Brain microvascular endothelial cell (primary cell): Measurements from ENCODE around the gene FNTB.

ENCODE experiments used
- DNase-seq: peaks from one replicate; pipeline ENCODE4 v3.0.0-alpha.2; 2020
- H3K27ac ChIP-seq: fragments of 250-450 bp; sonication (Bioruptor Pico); 2 replicates; pipeline ENCODE4 v1.5.1; 2020; ENCODE audit warnings: mild to moderate bottlenecking, moderate library complexity
- H3K27me3 ChIP-seq: fragments of 250-450 bp; sonication (Bioruptor Pico); replicated peaks from 2 replicates; pipeline ENCODE4 v1.5.1; 2020; ENCODE audit warnings: mild to moderate bottlenecking
- H3K36me3 ChIP-seq: fragments of 250-450 bp; sonication (Bioruptor Pico); replicated peaks from 2 replicates; pipeline ENCODE4 v1.5.1; 2020; ENCODE audit warnings: mild to moderate bottlenecking
- H3K4me3 ChIP-seq: 2 replicates; pipeline ENCODE4 v1.5.1; 2011; ENCODE audit warnings: low read depth, mild to moderate bottlenecking, control low read depth, low read length, moderate library complexity
- in situ Hi-C: cut with HindIII; loops from 2 replicates; pipeline ENCODE4 v1.10.0; 2017; ENCODE audit warnings: low sequenced_read_pairs, low pct_ligation_motif_present
- TF ChIP-seq, protein P1 (sequence below): IDR thresholded peaks from 2 replicates; pipeline ENCODE4 v1.5.1; 2011; ENCODE audit warnings: low read depth, mild to moderate bottlenecking, moderate library complexity, low read length, control low read depth, inconsistent platforms; ENCODE audit errors: missing control alignments

The FNTB gene

DNA sequence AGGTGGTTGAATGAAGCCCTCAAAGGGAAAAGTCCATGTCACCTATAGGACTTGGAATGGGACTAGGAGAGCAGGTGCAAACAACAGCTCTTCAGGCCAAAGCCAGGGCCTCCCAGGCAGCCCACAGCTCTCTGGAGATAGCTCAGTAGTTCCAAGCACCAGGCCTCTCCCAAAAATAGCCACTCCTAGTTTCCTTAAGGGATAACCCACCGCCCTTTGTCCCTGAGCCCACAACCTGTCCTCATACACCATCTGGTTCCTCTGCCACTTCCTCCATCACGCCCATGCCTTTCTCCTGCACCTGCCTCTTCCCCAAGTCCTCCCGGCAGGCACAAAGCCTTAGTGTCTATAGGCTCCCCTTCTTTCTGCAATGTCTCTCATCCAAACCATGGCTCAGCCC, 16.7 kb upstream of the FNTB start:
- TF ChIP-seq, protein P1, sequence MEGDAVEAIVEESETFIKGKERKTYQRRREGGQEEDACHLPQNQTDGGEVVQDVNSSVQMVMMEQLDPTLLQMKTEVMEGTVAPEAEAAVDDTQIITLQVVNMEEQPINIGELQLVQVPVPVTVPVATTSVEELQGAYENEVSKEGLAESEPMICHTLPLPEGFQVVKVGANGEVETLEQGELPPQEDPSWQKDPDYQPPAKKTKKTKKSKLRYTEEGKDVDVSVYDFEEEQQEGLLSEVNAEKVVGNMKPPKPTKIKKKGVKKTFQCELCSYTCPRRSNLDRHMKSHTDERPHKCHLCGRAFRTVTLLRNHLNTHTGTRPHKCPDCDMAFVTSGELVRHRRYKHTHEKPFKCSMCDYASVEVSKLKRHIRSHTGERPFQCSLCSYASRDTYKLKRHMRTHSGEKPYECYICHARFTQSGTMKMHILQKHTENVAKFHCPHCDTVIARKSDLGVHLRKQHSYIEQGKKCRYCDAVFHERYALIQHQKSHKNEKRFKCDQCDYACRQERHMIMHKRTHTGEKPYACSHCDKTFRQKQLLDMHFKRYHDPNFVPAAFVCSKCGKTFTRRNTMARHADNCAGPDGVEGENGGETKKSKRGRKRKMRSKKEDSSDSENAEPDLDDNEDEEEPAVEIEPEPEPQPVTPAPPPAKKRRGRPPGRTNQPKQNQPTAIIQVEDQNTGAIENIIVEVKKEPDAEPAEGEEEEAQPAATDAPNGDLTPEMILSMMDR: no peak
- in situ Hi-C loops: no loop called here
- DNase-seq: no peak
- Histone ChIP-seq H3K27ac (no peak overlapping the region), H3K27me3 (no peaks in the 10 kb centered on the region), H3K36me3 (no peaks in the 10 kb centered on the region), H3K4me3 (no peak overlapping the region)

DNA sequence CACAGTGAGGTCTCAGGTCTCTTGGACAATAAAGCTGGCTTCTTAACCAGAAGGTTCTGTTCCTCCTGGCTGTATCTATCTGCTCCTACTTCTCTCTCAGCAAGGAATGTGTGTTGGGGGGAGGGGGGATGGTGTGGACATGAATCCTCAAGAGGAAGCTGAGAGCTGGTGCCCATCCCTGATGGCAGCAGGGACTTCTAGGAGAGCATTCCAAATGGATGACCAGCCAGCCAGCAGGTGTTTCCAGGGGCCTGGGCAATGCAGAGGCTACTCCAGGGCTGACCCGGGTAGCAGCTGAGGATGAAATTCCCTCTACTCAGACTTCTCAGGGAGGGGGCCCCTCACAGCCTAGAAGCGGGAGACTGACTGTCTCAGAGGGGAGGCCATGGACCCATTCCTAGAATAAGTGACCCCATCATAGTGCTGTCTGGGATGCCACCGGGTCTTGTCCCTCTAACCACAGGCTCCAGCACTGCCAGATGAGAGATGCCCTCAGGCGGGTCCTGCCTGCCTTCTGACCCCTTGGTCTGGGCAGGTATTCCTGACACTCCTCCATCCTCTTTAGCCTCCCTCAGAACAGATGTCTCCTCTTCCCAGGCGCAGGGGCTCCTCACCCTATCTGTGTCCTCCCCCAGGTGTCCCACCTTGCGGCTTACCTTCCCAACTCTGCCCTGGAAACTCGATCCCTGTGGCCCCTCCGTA, 15.8 kb upstream of the FNTB start:
- TF ChIP-seq, protein P1: no peak
- Histone ChIP-seq H3K36me3 (no peaks in the 10 kb centered on the region), H3K4me3 (peak overlapping the region; percentile 65), H3K27me3 (no peaks in the 10 kb centered on the region), H3K27ac (no peak overlapping the region)
- in situ Hi-C loops: no loop called here
- no peak for DNase-seq

- Histone ChIP-seq H3K27ac (no peak overlapping the region), H3K4me3 (peak overlapping the region; percentile 65), H3K36me3 (no peaks in the 10 kb centered on the region), H3K27me3 (no peaks in the 10 kb centered on the region)
- TF ChIP-seq, protein P1: no peak
- in situ Hi-C loops: no loop called here
- no peak for DNase-seq
Observed at GRCh38 chr14:64971491-64971942, 15.2 kb upstream of the FNTB start.

DNA sequence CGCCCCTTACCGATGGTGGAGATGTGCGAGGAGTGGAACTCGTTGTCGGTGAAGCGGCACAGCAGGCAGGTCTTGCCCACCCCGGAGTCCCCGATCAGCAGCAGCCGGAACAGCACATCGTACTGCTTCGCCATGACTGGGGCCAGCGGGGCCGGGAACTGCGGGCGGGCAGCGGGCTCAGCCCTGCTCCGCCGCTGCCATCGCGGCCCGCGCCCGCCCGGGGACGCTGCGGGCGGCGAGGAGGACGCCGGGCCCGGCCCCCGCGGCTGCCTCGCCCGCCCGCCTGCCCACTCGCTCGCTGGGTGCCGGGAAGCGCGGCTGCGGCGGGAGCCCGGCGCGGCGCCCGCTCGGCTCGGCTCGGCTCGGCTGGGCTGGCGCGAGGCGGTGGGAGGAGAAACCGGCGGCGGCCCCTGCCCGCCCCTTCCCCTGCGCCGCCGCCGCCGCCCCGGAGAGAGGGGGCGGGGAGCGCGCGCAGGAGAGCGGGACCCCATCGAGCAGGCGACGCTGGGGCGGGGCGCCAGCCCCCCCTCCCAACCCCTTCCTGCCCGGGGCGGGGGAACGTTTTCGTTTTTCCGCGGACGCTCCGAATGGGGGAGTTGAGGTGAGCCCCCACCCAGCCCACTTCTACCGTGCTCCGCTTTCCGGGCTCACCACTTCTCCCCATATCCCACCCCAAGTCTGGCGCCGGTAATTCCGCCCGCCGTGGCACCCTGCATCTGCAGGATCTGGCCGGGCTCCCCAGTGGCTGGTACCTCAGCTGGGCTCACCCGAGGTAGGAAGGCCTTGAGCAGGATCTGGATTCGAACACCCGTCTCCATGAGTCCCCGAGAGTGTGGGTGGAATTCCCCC, 14.5 kb upstream of the FNTB start, which contains the start of gene RAB15:
RAB15 (minus strand) TSS at position 394 of the 849 bp plus-strand sequence; CDS start at position 134, 260 bp downstream.
- Histone ChIP-seq H3K36me3 (no peaks in the 10 kb centered on the region), H3K27ac (no peak within 1 kb of the TSS), H3K27me3 (no peaks in the 10 kb centered on the region), H3K4me3 (peak within 1 kb of the TSS; percentile 65)
- in situ Hi-C loops: no loop called here
- DNase-seq: no peak
- TF ChIP-seq, protein P1: no peak

- no peak overlapping the region for H3K27ac ChIP-seq
- no peak overlapping the region for H3K4me3 ChIP-seq
- in situ Hi-C loops: no loop called here
- DNase-seq: no peak
- TF ChIP-seq, protein P1: no peak
- no peaks in the 10 kb centered on the region for H3K36me3 ChIP-seq
- H3K27me3 ChIP-seq: no peaks in the 10 kb centered on the region
Observed at GRCh38 chr14:64973026-64973442, 13.7 kb upstream of the FNTB start.
